Measurements from ENCODE around the gene HYI.
"Not testable (repeated sequence)": the region's sequence is repeated elsewhere in the genome, so short reads cannot be mapped to it uniquely, and the experiment has no call there.

HYI gene

GRCh38 chr1:43473463-43473862 lies 19.7 kb upstream of the HYI start:
- no peak overlapping the region for H3K27ac ChIP-seq (replicated peaks)
- no peak for TF ChIP-seq POLR2AphosphoS5 (IDR thresholded peaks at IDR 0.05; ENCODE audit: low read depth)
- no peak for TF ChIP-seq SPI1 (IDR thresholded peaks at IDR 0.05; ENCODE audit: borderline replicate concordance, low read depth)
- TF ChIP-seq GABPA (IDR thresholded peaks at IDR 0.05; ENCODE audit: low read depth), result no peak
- no peak for TF ChIP-seq REST (IDR thresholded peaks at IDR 0.05; ENCODE audit: insufficient replicate concordance, low read depth)
- TF ChIP-seq CTCF (IDR thresholded peaks at IDR 0.05; ENCODE audit: insufficient read depth, low read length), result no peak
- H3K4me3 ChIP-seq (replicated peaks; ENCODE audit: insufficient read depth, low read length), result no peak overlapping the region
- DNase-seq (ENCODE audit: low read depth in 1 of 2, low spot score in 1 of 2), result no peak
- H3K27me3 ChIP-seq (ENCODE audit: insufficient read depth, poor library complexity, severe bottlenecking), result no peaks in the 10 kb centered on the region

GRCh38 chr1:43472463-43473151 lies 18.9 kb upstream of the HYI start:
- peak; percentile 21; the same call in 1 of the 2 replicates for TF ChIP-seq SPI1 (IDR thresholded peaks at IDR 0.05; ENCODE audit: borderline replicate concordance, low read depth)
- H3K4me3 ChIP-seq (replicated peaks; ENCODE audit: insufficient read depth, low read length); DNase-seq (ENCODE audit: low read depth in 1 of 2, low spot score in 1 of 2); H3K27me3 ChIP-seq (ENCODE audit: insufficient read depth, poor library complexity, severe bottlenecking); H3K27ac ChIP-seq (replicated peaks): not testable (repeated sequence)

GRCh38 chr1:43472087-43472462 lies 18.3 kb upstream of the HYI start:
- H3K27me3 ChIP-seq (ENCODE audit: insufficient read depth, poor library complexity, severe bottlenecking), result no peaks in the 10 kb centered on the region
- DNase-seq (ENCODE audit: low read depth in 1 of 2, low spot score in 1 of 2), result no peak
- no peak overlapping the region for H3K27ac ChIP-seq (replicated peaks)
- TF ChIP-seq POLR2AphosphoS5 (IDR thresholded peaks at IDR 0.05; ENCODE audit: low read depth), result no peak
- TF ChIP-seq CTCF (IDR thresholded peaks at IDR 0.05; ENCODE audit: insufficient read depth, low read length), result no peak
- TF ChIP-seq REST (IDR thresholded peaks at IDR 0.05; ENCODE audit: insufficient replicate concordance, low read depth), result no peak
- no peak for TF ChIP-seq GABPA (IDR thresholded peaks at IDR 0.05; ENCODE audit: low read depth)
- TF ChIP-seq SPI1 (IDR thresholded peaks at IDR 0.05; ENCODE audit: borderline replicate concordance, low read depth), result no peak
- no peak overlapping the region for H3K4me3 ChIP-seq (replicated peaks; ENCODE audit: insufficient read depth, low read length)

- Histone ChIP-seq H3K27me3 (ENCODE audit: insufficient read depth, poor library complexity, severe bottlenecking) (no peaks in the 10 kb centered on the region), H3K27ac (replicated peaks) (no peak overlapping the region), H3K4me3 (replicated peaks; ENCODE audit: insufficient read depth, low read length) (no peak overlapping the region)
- TF ChIP-seq CTCF (IDR thresholded peaks at IDR 0.05; ENCODE audit: insufficient read depth, low read length) (no peak), GABPA (IDR thresholded peaks at IDR 0.05; ENCODE audit: low read depth) (no peak), REST (IDR thresholded peaks at IDR 0.05; ENCODE audit: insufficient replicate concordance, low read depth) (no peak), POLR2AphosphoS5 (IDR thresholded peaks at IDR 0.05; ENCODE audit: low read depth) (no peak), SPI1 (IDR thresholded peaks at IDR 0.05; ENCODE audit: borderline replicate concordance, low read depth) (no peak)
- no peak for DNase-seq (ENCODE audit: low read depth in 1 of 2, low spot score in 1 of 2)
These were observed 16.2 kb upstream of the HYI start for GRCh38 chr1:43469932-43470331.
